HepG2 (cell line): ENCODE results near the gene IQGAP3. TPM values are rescaled to one million over a fixed set of nuclear protein-coding genes. Genes with fewer than 3 reads are reported as not detected.

ENCODE experiments used
- ELF3 ChIP-seq: IDR thresholded peaks from 2 replicates; pipeline ENCODE4 v1.6.1; 2016; ENCODE audit warnings: missing genetic modification reagents, missing compliant biosample characterization
- HDAC1 ChIP-seq: sonication (generic); formaldehyde crosslinking; IDR thresholded peaks from 2 replicates; pipeline ENCODE4 v1.5.1; 2020; ENCODE audit warnings: mild to moderate bottlenecking, missing genetic modification reagents
- HNRNPLL ChIP-seq: fragments of 200-400 bp; formaldehyde crosslinking; IDR thresholded peaks from 2 replicates; pipeline ENCODE4 v1.6.1; 2017; ENCODE audit warnings: mild to moderate bottlenecking, low read depth, low read length; ENCODE audit not compliant: poor library complexity, severe bottlenecking
- HOXA5 ChIP-seq: sonication (generic); formaldehyde crosslinking; IDR thresholded peaks from 2 replicates; pipeline ENCODE4 v1.4.0; 2020; ENCODE audit warnings: missing genetic modification reagents
- IRF9 ChIP-seq: sonication (generic); formaldehyde crosslinking; IDR thresholded peaks from 2 replicates; pipeline ENCODE4 v1.8.0; 2022; ENCODE audit warnings: missing genetic modification reagents, mild to moderate bottlenecking, borderline replicate concordance
- KLF15 ChIP-seq: sonication (generic); formaldehyde crosslinking; IDR thresholded peaks from 2 replicates; pipeline ENCODE4 v1.8.1; 2023; ENCODE audit warnings: borderline replicate concordance, mild to moderate bottlenecking, inconsistent platforms, missing genetic modification reagents, mixed read lengths
- NR3C1 ChIP-seq: sonication (generic); formaldehyde crosslinking; IDR thresholded peaks from 2 replicates; pipeline ENCODE4 v1.4.0; 2020; ENCODE audit warnings: missing genetic modification reagents
- REL ChIP-seq: sonication (generic); formaldehyde crosslinking; conservative IDR thresholded peaks from 2 replicates; pipeline ENCODE4 v1.8.0; 2022; ENCODE audit warnings: mild to moderate bottlenecking, missing genetic modification reagents, moderate library complexity
- RFX1 ChIP-seq: fragments of 450-650 bp; IDR thresholded peaks from 2 replicates; pipeline ENCODE4 v1.6.1; 2017
- RXRB ChIP-seq: IDR thresholded peaks from 2 replicates; pipeline ENCODE4 v1.6.1; 2016; ENCODE audit warnings: borderline replicate concordance, missing genetic modification reagents, missing compliant biosample characterization
- XRCC5 ChIP-seq: fragments of 200-400 bp; formaldehyde crosslinking; optimal IDR thresholded peaks from 2 replicates; pipeline ENCODE3; 2017; ENCODE audit warnings: mild to moderate bottlenecking, low read length
- ZFX ChIP-seq: sonication (generic); formaldehyde crosslinking; IDR thresholded peaks from 2 replicates; pipeline ENCODE4 v1.4.0; 2020; ENCODE audit warnings: mild to moderate bottlenecking, low read depth, missing genetic modification reagents, moderate library complexity
- ZNF17 ChIP-seq: sonication (generic); formaldehyde crosslinking; IDR thresholded peaks from 2 replicates; pipeline ENCODE4 v1.5.0; 2020; ENCODE audit warnings: mild to moderate bottlenecking, missing genetic modification reagents
- ZNF224 ChIP-seq: sonication (generic); formaldehyde crosslinking; IDR thresholded peaks from 2 replicates; pipeline ENCODE4 v1.5.0; 2020; ENCODE audit warnings: mild to moderate bottlenecking, missing genetic modification reagents
- ZNF331 ChIP-seq: sonication (generic); formaldehyde crosslinking; IDR thresholded peaks from 2 replicates; pipeline ENCODE4 v1.4.0; 2020; ENCODE audit warnings: missing genetic modification reagents
- ZNF354B ChIP-seq: sonication (generic); formaldehyde crosslinking; IDR thresholded peaks from 2 replicates; pipeline ENCODE4 v1.8.0; 2022; ENCODE audit warnings: mild to moderate bottlenecking, missing genetic modification reagents
- ZNF598 ChIP-seq: sonication (generic); formaldehyde crosslinking; IDR thresholded peaks from 2 replicates; pipeline ENCODE4 v1.5.1; 2020; ENCODE audit warnings: mild to moderate bottlenecking, missing genetic modification reagents, borderline replicate concordance
- ZNF775 ChIP-seq: sonication (generic); formaldehyde crosslinking; IDR thresholded peaks from 2 replicates; pipeline ENCODE4 v1.4.0; 2020; ENCODE audit warnings: missing genetic modification reagents, mild to moderate bottlenecking, moderate library complexity, borderline replicate concordance
- ZNF784 ChIP-seq: sonication (generic); formaldehyde crosslinking; IDR thresholded peaks from 2 replicates; pipeline ENCODE4 v1.5.1; 2020; ENCODE audit warnings: missing genetic modification reagents, mild to moderate bottlenecking, borderline replicate concordance
- polyA plus RNA-seq, 8 experiments: library from polyadenylated mRNA; depleted of rRNA in 3 of 8; stranded (reverse) in 7 of 8; unstranded in 1 of 8; fragments of >200 nt; fragmentation: Illumina TruSeq in 4 of 8; extraction: Trizol in 4 of 8; gene quantifications; 2 replicates each; pipeline versions ENCODE4 v1.2.1 to v1.2.3, GENCODE V29; 2011 to 2016; ENCODE audit warnings: low read depth in 4 of 8, missing spikeins in 1 of 8, mixed read lengths in 1 of 8; ENCODE audit not compliant: insufficient read depth in 1 of 8
- total RNA-seq, 5 experiments: library from RNA; depleted of rRNA; stranded (reverse); fragments of >200 nt; fragmentation: Illumina TruSeq; extraction: Trizol; gene quantifications; 2 replicates each; pipeline ENCODE4 v1.2.3, GENCODE V29; 2016; ENCODE audit warnings: low read depth in 1 of 5
- TF ChIP-seq, protein P1 (sequence below): sonication (generic); formaldehyde crosslinking; IDR thresholded peaks from 2 replicates; pipeline ENCODE4 v1.4.0; 2020; ENCODE audit warnings: missing genetic modification reagents

Gene IQGAP3
- total and polyA plus RNA-seq, 2 of the 13 experiments (the other 11 are each of a cell fraction or from before 2014, with no cell fraction given): 13.5 to 14.1 TPM

DNA sequence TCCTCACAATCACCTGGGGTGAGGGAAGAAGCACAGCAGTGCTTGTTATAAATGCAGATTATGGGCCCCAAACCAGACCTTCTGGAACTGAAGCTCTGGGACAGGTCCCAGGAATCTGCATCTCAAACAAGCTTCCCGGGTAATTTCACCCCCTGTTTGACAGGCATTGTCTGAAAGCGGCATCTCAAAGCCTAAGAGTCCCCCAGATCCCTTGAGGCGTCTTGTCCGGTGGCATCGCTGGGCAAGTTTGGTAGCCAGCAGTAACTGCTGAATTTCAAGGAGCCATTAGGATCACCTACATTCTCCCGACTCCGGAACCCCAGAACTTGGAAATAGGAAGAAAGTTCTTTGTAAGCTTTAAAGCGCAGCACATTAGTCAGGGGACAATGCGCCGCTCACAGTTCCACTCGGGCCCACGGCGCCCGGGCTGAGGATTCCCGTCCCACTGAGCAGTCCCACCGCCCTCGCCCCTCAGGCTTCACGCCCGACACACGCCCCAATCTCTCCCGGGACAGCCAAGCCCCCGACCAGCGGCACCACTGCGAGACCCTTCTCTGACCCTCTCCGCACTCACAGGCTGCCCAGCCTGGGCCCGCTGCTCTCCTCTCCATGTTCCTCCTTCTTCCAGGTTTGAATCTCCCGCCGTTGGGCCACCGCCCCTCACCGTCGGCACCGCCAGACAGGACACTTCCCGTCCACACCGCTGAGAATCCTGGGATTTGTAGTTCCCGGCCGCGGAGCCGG lies at the start of gene IQGAP3 (continued):
- TF ChIP-seq IRF9 (CRISPR knock-in tag) (0 out of 2 replicates have a peak, but pooled peaks have one; percentile 34), KLF15 (CRISPR knock-in tag) (peak; percentile 74; the same call in 1 of the 2 replicates), ZFX (CRISPR knock-in tag) (peak; percentile 65; the same call in 1 of the 2 replicates), HNRNPLL (no peak), REL (CRISPR knock-in tag) (peak; percentile 85), HDAC1 (peak; percentile 99), ZNF224 (CRISPR knock-in tag) (no peak), NR3C1 (CRISPR knock-in tag) (no peak), ZNF598 (no peak), HOXA5 (CRISPR knock-in tag) (peak; percentile 55; the same call in 1 of the 2 replicates), XRCC5 (peak; percentile 61), ELF3 (CRISPR knock-in tag) (0 out of 2 replicates have a peak, but pooled peaks have one; percentile 29), ZNF17 (CRISPR knock-in tag) (no peak), ZNF354B (CRISPR knock-in tag) (no peak), ZNF784 (CRISPR knock-in tag) (no peak), RXRB (peak; percentile 42; the same call in 1 of the 2 replicates), ZNF331 (no peak), RFX1 (no peak), ZNF775 (no peak)
- TF ChIP-seq, protein P1, sequence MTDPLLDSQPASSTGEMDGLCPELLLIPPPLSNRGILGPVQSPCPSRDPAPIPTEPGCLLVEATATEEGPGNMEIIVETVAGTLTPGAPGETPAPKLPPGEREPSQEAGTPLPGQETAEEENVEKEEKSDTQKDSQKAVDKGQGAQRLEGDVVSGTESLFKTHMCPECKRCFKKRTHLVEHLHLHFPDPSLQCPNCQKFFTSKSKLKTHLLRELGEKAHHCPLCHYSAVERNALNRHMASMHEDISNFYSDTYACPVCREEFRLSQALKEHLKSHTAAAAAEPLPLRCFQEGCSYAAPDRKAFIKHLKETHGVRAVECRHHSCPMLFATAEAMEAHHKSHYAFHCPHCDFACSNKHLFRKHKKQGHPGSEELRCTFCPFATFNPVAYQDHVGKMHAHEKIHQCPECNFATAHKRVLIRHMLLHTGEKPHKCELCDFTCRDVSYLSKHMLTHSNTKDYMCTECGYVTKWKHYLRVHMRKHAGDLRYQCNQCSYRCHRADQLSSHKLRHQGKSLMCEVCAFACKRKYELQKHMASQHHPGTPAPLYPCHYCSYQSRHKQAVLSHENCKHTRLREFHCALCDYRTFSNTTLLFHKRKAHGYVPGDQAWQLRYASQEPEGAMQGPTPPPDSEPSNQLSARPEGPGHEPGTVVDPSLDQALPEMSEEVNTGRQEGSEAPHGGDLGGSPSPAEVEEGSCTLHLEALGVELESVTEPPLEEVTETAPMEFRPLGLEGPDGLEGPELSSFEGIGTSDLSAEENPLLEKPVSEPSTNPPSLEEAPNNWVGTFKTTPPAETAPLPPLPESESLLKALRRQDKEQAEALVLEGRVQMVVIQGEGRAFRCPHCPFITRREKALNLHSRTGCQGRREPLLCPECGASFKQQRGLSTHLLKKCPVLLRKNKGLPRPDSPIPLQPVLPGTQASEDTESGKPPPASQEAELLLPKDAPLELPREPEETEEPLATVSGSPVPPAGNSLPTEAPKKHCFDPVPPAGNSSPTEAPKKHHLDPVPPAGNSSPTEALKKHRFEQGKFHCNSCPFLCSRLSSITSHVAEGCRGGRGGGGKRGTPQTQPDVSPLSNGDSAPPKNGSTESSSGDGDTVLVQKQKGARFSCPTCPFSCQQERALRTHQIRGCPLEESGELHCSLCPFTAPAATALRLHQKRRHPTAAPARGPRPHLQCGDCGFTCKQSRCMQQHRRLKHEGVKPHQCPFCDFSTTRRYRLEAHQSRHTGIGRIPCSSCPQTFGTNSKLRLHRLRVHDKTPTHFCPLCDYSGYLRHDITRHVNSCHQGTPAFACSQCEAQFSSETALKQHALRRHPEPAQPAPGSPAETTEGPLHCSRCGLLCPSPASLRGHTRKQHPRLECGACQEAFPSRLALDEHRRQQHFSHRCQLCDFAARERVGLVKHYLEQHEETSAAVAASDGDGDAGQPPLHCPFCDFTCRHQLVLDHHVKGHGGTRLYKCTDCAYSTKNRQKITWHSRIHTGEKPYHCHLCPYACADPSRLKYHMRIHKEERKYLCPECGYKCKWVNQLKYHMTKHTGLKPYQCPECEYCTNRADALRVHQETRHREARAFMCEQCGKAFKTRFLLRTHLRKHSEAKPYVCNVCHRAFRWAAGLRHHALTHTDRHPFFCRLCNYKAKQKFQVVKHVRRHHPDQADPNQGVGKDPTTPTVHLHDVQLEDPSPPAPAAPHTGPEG (CRISPR knock-in tag): peak; percentile 49; the same call in 1 of the 2 replicates
